ENCODE measurements around the gene TNN.

TNN gene

GRCh38 chr1:175197531-175197930 lies 129.9 kb downstream of the TNN start:
- Histone ChIP-seq H3K36me3 (ENCODE audit: insufficient read depth, low read length) (no peaks in the 10 kb centered on the region), H3K9ac (ENCODE audit: low read depth, low read length) (no peak overlapping the region), H3K9me3 (ENCODE audit: control insufficient read depth, insufficient read depth, low read length) (no peaks in the 10 kb centered on the region), H3K4me1 (ENCODE audit: insufficient read depth, low read length) (no peaks in the 10 kb centered on the region; the same call in 1 of the 2 replicates)
